ENCODE data around the gene MAP3K7CL. TPM values are rescaled to one million over a fixed set of nuclear protein-coding genes. Genes with fewer than 3 reads are reported as not detected.

Gene MAP3K7CL
- total RNA-seq, 1 experiment from 2014 or later = 0.15 TPM

DNA sequence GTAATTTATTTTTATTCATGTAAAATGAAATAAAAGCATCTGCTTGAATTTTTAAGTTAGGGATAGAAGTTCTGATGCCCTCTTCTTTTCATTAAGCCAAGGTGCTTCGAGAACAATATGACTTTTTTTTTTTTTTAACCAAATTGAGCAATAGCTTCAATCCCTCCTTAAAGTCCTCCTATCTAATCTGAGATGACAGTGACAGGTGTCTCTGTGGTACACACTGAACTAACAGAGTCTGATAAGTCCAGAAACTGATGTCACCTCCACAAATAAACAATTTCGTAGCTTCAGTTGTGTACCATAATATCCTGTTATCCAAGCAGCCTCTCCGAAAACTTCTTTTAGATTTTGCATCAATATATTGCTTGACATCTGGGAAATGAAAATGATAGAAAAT lies 23.8 kb downstream of the MAP3K7CL start (continued):
- TF ChIP-seq, protein P1, sequence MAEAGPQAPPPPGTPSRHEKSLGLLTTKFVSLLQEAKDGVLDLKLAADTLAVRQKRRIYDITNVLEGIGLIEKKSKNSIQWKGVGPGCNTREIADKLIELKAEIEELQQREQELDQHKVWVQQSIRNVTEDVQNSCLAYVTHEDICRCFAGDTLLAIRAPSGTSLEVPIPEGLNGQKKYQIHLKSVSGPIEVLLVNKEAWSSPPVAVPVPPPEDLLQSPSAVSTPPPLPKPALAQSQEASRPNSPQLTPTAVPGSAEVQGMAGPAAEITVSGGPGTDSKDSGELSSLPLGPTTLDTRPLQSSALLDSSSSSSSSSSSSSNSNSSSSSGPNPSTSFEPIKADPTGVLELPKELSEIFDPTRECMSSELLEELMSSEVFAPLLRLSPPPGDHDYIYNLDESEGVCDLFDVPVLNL (CRISPR knock-in tag; IDR thresholded peaks at IDR 0.05; ENCODE audit: borderline replicate concordance, low read depth) = no peak
- TF ChIP-seq, protein P2, sequence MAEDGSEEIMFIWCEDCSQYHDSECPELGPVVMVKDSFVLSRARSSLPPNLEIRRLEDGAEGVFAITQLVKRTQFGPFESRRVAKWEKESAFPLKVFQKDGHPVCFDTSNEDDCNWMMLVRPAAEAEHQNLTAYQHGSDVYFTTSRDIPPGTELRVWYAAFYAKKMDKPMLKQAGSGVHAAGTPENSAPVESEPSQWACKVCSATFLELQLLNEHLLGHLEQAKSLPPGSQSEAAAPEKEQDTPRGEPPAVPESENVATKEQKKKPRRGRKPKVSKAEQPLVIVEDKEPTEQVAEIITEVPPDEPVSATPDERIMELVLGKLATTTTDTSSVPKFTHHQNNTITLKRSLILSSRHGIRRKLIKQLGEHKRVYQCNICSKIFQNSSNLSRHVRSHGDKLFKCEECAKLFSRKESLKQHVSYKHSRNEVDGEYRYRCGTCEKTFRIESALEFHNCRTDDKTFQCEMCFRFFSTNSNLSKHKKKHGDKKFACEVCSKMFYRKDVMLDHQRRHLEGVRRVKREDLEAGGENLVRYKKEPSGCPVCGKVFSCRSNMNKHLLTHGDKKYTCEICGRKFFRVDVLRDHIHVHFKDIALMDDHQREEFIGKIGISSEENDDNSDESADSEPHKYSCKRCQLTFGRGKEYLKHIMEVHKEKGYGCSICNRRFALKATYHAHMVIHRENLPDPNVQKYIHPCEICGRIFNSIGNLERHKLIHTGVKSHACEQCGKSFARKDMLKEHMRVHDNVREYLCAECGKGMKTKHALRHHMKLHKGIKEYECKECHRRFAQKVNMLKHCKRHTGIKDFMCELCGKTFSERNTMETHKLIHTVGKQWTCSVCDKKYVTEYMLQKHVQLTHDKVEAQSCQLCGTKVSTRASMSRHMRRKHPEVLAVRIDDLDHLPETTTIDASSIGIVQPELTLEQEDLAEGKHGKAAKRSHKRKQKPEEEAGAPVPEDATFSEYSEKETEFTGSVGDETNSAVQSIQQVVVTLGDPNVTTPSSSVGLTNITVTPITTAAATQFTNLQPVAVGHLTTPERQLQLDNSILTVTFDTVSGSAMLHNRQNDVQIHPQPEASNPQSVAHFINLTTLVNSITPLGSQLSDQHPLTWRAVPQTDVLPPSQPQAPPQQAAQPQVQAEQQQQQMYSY (CRISPR knock-in tag; IDR thresholded peaks at IDR 0.05) = no peak
- TF ChIP-seq NFE2L1 (CRISPR knock-in tag; IDR thresholded peaks at IDR 0.05) = no peak
- TF ChIP-seq, protein P3, sequence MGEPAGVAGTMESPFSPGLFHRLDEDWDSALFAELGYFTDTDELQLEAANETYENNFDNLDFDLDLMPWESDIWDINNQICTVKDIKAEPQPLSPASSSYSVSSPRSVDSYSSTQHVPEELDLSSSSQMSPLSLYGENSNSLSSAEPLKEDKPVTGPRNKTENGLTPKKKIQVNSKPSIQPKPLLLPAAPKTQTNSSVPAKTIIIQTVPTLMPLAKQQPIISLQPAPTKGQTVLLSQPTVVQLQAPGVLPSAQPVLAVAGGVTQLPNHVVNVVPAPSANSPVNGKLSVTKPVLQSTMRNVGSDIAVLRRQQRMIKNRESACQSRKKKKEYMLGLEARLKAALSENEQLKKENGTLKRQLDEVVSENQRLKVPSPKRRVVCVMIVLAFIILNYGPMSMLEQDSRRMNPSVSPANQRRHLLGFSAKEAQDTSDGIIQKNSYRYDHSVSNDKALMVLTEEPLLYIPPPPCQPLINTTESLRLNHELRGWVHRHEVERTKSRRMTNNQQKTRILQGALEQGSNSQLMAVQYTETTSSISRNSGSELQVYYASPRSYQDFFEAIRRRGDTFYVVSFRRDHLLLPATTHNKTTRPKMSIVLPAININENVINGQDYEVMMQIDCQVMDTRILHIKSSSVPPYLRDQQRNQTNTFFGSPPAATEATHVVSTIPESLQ (CRISPR knock-in tag; IDR thresholded peaks at IDR 0.05) = no peak
- TF ChIP-seq, protein P4, sequence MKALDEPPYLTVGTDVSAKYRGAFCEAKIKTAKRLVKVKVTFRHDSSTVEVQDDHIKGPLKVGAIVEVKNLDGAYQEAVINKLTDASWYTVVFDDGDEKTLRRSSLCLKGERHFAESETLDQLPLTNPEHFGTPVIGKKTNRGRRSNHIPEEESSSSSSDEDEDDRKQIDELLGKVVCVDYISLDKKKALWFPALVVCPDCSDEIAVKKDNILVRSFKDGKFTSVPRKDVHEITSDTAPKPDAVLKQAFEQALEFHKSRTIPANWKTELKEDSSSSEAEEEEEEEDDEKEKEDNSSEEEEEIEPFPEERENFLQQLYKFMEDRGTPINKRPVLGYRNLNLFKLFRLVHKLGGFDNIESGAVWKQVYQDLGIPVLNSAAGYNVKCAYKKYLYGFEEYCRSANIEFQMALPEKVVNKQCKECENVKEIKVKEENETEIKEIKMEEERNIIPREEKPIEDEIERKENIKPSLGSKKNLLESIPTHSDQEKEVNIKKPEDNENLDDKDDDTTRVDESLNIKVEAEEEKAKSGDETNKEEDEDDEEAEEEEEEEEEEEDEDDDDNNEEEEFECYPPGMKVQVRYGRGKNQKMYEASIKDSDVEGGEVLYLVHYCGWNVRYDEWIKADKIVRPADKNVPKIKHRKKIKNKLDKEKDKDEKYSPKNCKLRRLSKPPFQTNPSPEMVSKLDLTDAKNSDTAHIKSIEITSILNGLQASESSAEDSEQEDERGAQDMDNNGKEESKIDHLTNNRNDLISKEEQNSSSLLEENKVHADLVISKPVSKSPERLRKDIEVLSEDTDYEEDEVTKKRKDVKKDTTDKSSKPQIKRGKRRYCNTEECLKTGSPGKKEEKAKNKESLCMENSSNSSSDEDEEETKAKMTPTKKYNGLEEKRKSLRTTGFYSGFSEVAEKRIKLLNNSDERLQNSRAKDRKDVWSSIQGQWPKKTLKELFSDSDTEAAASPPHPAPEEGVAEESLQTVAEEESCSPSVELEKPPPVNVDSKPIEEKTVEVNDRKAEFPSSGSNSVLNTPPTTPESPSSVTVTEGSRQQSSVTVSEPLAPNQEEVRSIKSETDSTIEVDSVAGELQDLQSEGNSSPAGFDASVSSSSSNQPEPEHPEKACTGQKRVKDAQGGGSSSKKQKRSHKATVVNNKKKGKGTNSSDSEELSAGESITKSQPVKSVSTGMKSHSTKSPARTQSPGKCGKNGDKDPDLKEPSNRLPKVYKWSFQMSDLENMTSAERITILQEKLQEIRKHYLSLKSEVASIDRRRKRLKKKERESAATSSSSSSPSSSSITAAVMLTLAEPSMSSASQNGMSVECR (CRISPR knock-in tag; IDR thresholded peaks at IDR 0.05; ENCODE audit: borderline replicate concordance) = no peak
- no peak for TF ChIP-seq CREM (CRISPR knock-in tag; IDR thresholded peaks at IDR 0.05)
- TF ChIP-seq, protein P5, sequence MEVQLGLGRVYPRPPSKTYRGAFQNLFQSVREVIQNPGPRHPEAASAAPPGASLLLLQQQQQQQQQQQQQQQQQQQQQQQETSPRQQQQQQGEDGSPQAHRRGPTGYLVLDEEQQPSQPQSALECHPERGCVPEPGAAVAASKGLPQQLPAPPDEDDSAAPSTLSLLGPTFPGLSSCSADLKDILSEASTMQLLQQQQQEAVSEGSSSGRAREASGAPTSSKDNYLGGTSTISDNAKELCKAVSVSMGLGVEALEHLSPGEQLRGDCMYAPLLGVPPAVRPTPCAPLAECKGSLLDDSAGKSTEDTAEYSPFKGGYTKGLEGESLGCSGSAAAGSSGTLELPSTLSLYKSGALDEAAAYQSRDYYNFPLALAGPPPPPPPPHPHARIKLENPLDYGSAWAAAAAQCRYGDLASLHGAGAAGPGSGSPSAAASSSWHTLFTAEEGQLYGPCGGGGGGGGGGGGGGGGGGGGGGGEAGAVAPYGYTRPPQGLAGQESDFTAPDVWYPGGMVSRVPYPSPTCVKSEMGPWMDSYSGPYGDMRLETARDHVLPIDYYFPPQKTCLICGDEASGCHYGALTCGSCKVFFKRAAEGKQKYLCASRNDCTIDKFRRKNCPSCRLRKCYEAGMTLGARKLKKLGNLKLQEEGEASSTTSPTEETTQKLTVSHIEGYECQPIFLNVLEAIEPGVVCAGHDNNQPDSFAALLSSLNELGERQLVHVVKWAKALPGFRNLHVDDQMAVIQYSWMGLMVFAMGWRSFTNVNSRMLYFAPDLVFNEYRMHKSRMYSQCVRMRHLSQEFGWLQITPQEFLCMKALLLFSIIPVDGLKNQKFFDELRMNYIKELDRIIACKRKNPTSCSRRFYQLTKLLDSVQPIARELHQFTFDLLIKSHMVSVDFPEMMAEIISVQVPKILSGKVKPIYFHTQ (CRISPR knock-in tag; IDR thresholded peaks at IDR 0.05) = no peak
- TF ChIP-seq, protein P6, sequence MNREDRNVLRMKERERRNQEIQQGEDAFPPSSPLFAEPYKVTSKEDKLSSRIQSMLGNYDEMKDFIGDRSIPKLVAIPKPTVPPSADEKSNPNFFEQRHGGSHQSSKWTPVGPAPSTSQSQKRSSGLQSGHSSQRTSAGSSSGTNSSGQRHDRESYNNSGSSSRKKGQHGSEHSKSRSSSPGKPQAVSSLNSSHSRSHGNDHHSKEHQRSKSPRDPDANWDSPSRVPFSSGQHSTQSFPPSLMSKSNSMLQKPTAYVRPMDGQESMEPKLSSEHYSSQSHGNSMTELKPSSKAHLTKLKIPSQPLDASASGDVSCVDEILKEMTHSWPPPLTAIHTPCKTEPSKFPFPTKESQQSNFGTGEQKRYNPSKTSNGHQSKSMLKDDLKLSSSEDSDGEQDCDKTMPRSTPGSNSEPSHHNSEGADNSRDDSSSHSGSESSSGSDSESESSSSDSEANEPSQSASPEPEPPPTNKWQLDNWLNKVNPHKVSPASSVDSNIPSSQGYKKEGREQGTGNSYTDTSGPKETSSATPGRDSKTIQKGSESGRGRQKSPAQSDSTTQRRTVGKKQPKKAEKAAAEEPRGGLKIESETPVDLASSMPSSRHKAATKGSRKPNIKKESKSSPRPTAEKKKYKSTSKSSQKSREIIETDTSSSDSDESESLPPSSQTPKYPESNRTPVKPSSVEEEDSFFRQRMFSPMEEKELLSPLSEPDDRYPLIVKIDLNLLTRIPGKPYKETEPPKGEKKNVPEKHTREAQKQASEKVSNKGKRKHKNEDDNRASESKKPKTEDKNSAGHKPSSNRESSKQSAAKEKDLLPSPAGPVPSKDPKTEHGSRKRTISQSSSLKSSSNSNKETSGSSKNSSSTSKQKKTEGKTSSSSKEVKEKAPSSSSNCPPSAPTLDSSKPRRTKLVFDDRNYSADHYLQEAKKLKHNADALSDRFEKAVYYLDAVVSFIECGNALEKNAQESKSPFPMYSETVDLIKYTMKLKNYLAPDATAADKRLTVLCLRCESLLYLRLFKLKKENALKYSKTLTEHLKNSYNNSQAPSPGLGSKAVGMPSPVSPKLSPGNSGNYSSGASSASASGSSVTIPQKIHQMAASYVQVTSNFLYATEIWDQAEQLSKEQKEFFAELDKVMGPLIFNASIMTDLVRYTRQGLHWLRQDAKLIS (CRISPR knock-in tag; IDR thresholded peaks at IDR 0.05; ENCODE audit: borderline replicate concordance) = no peak

All from WTC11 (cell line).